Measurements from ENCODE around the gene MSRB1. TPM values are rescaled to one million over a fixed set of nuclear protein-coding genes. Genes with fewer than 3 reads are reported as not detected.
"Not testable (repeated sequence)": the region's sequence is repeated elsewhere in the genome, so short reads cannot be mapped to it uniquely, and the experiment has no call there.

The MSRB1 gene
- total RNA-seq, 4 donors from 2014 or later = 9.6 to 64.0 (median 17.1) TPM

DNA sequence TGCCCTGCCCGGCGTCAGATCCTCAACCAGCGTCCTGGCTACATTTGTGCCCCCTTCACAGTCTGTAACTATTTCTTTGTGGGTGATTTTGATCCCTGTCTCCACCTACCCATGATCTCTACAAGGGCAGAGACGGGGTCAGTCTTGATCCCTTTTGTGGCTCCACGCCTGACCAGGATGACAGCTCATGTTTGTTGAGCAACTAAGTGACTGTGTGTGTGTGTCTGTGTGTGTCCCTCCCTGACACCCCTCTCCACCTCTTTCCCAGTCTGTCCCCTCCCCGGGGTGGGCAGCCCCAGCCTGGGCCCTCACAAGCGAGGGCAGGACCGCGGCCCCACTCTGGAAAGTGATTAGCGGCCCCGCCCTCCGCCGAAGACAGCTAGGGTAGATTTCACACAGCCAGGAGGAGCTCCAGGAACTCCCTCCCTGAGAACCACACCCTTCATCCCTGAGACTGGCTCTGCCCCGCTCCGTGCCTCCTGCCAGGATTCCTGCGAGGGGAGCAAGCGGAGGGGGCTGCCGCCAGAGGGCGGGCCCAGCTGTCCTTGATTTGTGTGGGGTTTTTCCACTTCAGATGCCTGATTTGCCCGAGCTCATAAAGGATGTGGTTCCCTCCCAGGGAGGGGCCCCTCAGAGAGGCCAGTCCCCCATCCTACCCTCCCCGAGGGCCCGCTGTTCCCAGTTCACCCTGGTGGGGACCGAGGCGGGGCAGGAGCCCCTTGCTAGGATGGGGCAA, 19.5 kb downstream of the MSRB1 start:
- peak; percentile 78 for ATAC-seq (ENCODE audit: low FRiP score)
- DNase-seq (ENCODE audit: low spot score) = no peak
- TF ChIP-seq CTCF (IDR thresholded peaks at IDR 0.05) = no peak

- no peak for TF ChIP-seq CTCF (IDR thresholded peaks at IDR 0.05)
- no peak for ATAC-seq (ENCODE audit: low FRiP score)
These were observed 20.6 kb downstream of the MSRB1 start for GRCh38 chr16:1922357-1922756.

GRCh38 chr16:1920727-1921171, 22.2 kb downstream of the MSRB1 start:
- no peak for TF ChIP-seq CTCF (IDR thresholded peaks at IDR 0.05)
- no peak for DNase-seq (ENCODE audit: low spot score)
- ATAC-seq (ENCODE audit: low FRiP score) = no peak

More at GRCh38 chr16:1922357-1922756, 20.6 kb downstream of the MSRB1 start:
- no peak for DNase-seq (ENCODE audit: low spot score)

DNA sequence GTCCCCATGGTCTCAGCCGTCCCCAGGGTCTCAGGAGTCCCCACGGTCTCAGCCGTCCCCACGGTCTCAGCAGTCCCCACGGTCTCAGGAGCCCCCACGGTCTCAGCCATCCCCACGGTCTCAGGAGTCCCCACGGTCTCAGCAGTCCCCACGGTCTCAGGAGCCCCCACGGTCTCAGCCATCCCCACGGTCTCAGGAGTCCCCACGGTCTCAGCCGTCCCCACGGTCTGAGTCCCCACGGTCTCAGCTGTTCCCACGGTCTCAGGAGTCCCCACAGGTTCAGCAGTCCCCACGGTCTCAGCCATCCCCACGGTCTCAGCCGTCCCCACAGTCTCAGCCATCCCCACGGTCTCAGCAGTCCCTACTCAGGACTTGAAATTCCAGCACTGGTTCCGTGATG, 22.9 kb downstream of the MSRB1 start:
- not testable (repeated sequence) for DNase-seq (ENCODE audit: low spot score); ATAC-seq (ENCODE audit: low FRiP score)

DNA sequence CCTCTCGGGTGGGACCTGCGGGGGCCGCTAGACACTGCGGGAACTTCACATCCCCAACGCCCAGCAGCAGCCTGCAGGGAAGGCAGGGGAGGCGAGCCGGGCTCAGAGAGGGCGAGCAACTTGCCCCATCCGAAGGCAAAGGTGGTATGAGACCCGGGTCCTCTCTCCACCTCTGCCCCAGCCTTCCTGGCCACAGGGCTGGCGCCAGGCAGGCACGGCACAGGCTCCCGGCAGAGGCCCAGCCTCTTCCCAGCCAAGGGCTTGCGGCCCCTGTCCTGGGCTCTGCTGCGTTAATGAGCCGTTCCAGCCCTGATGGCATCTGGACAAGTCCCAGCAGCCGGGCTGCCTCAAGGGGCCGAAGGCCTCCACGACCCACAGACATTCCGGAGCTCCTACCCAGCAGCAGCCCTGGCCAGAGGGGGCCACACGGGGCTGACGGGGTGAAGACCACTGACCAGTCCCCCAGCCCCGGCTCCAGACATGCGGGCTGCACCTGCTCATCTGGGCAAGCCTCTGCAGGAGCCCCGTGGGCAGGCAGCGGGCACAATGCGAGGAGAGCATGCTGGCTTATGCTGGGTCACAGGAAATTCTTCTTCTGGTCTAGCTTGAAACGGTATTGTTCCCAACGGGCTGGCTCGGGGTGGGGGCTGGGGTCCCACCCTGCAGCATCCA, 23.5 kb downstream of the MSRB1 start:
- ATAC-seq (ENCODE audit: low FRiP score) = no peak
- DNase-seq (ENCODE audit: low spot score) = no peak
- TF ChIP-seq CTCF (IDR thresholded peaks at IDR 0.05) = no peak

GRCh38 chr16:1918351-1919326, 24.4 kb downstream of the MSRB1 start, which contains the start of gene HS3ST6:
HS3ST6 (minus strand) TSS chr16:1918415; CDS start chr16:1918323, 92 bp downstream.
- DNase-seq (ENCODE audit: low spot score) = no peak
- ATAC-seq (ENCODE audit: low FRiP score) = no peak
- TF ChIP-seq CTCF (IDR thresholded peaks at IDR 0.05) = no peak
